ENCODE data around the gene TNFRSF12A. TPM values are rescaled to one million over a fixed set of nuclear protein-coding genes. Genes with fewer than 3 reads are reported as not detected.

TNFRSF12A gene
- total RNA-seq, 2 experiments from 2014 or later = 4.3 to 4.6 TPM

DNA sequence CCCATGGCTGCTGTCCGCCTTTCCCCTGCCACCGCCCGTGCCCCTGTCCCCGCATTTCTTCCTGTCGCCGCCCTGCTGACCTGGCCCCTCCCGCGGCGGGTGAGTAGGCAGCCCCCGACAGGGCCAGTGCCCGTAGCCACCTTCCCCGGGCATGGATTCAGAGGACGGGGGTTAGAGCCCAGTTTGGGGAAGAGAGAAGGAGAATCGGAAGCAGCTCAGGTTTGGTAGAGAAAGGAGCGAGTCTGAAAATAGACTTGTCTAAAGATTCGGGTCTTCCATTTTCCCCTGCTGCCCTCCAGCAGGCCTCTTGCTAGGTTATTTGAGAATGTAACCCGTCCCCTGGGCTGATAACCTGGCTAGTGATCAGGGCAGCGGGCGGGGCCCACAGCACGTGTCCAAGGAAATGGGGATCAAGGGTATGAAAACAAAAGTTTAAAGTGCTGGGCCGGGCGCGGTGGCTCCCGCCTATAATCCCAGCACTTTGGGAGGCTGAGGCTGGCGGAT lies 15.3 kb upstream of the TNFRSF12A start:
- ChIA-PET POLR2A (interaction anchor here (1.2 kb wide), 1 partner anchor 144 kb away, joined by 4 read pairs; no protein-coding TSS in a partner anchor), CTCF (interaction anchor here (0.6 to 7.2 kb wide), 4 partner anchors 18 to 234 kb away, joined by 4 to 73 read pairs (median 11); partner anchors contain the start of genes HCFC1R1 and THOC6)

- POLR2A ChIA-PET = interaction anchor here (0.5 to 0.6 kb wide), 2 partner anchors 32 to 120 kb away, joined by 3 to 5 read pairs; no protein-coding TSS in a partner anchor
- CTCF ChIA-PET = interaction anchor here (0.9 to 7.2 kb wide), 4 partner anchors 13 to 22 kb away, joined by 3 to 73 read pairs (median 10); partner anchors contain the start of gene TNFRSF12A
These were observed 12.9 kb upstream of the TNFRSF12A start for GRCh38 chr16:3007059-3007956.

GRCh38 chr16:3007957-3008689 lies 12.0 kb upstream of the TNFRSF12A start:
- ChIA-PET POLR2A (interaction anchor here (0.6 kb wide), 1 partner anchor 31 kb away, joined by 3 read pairs; no protein-coding TSS in a partner anchor), CTCF (interaction anchor here (0.9 to 7.2 kb wide), 4 partner anchors 13 to 21 kb away, joined by 3 to 73 read pairs (median 10); partner anchors contain the start of gene TNFRSF12A)

DNA sequence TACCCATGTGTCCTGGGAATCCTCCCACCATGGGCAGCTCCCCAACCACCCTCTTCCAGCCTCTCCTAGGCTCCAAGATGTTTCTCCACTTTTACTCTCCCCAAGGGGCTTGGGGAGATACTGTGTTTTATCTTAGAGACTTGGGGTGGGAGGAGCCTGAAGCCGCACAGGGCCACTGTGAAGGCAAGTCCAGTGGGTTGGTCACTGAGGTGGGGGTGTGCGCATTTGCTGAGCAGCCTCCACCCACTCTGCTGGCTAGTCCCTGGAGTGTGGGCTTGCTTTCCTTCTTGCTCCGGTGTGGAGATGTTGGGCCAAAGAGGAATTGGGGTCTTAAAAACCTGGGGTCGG lies 11.5 kb upstream of the TNFRSF12A start:
- ChIA-PET POLR2A (no interaction called here), CTCF (interaction anchor here (2.1 to 7.2 kb wide), 2 partner anchors 12 to 21 kb away, joined by 16 to 73 read pairs; partner anchors contain the start of gene TNFRSF12A)

GRCh38 chr16:3009568-3010390 lies 10.4 kb upstream of the TNFRSF12A start:
- ChIA-PET POLR2A (interaction anchor here (0.8 kb wide), 1 partner anchor 14 kb away, joined by 3 read pairs; no protein-coding TSS in a partner anchor), CTCF (interaction anchor here (0.7 to 7.2 kb wide), 2 partner anchors 20 to 60 kb away, joined by 3 to 73 read pairs; no protein-coding TSS in a partner anchor)

- POLR2A ChIA-PET = no interaction called here
- CTCF ChIA-PET = interaction anchor here (2.2 to 7.2 kb wide), 2 partner anchors 11 to 19 kb away, joined by 6 to 73 read pairs; partner anchors contain the start of gene TNFRSF12A
These were observed 9.7 kb upstream of the TNFRSF12A start for GRCh38 chr16:3010510-3010909.

- ChIA-PET POLR2A (no interaction called here), CTCF (interaction anchor here (2.2 kb wide), 1 partner anchor 9 kb away, joined by 6 read pairs; the partner anchor contains the start of gene TNFRSF12A)
These were observed 7.9 kb upstream of the TNFRSF12A start for GRCh38 chr16:3012246-3012645.

DNA sequence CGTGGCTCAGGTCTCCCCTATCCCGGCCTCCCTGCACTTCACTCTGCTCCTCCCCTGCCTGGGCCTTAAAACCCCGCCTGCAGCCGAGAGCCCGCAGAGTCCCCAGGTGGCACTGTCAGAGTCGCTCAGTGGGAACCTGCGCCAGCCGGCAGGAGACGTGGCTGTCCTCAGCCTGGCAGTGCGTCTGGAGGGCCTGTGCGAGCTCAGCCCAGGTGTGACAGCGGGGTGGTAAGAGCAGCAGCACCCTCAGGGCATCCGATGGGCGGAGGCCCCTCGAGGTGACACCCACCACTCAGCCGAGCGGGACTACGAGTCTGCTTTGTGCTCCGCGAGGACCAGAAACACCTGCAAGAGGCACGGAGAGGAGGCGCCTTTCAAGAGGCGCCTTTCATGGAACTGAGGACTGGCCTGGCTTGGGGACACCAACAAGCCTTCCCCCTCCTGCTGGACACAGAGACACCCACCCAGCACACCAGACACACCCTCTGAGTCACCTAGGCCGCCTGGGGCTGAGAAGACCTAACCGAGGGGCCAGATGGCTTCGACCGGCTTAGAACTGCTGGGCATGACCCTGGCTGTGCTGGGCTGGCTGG lies 7.2 kb upstream of the TNFRSF12A start, which contains the start of gene CLDN9:
Gene CLDN9 (plus strand): TSS at position 96 of the 593 bp plus-strand sequence. CDS start 440 bp downstream, at position 536.
- ChIA-PET CTCF (no interaction called here), POLR2A (no interaction called here)

DNA sequence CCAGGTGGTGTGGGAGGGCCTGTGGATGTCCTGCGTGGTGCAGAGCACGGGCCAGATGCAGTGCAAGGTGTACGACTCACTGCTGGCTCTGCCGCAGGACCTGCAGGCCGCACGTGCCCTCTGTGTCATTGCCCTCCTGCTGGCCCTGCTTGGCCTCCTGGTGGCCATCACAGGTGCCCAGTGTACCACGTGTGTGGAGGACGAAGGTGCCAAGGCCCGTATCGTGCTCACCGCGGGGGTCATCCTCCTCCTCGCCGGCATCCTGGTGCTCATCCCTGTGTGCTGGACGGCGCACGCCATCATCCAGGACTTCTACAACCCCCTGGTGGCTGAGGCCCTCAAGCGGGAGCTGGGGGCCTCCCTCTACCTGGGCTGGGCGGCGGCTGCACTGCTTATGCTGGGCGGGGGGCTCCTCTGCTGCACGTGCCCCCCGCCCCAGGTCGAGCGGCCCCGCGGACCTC lies 6.6 kb upstream of the TNFRSF12A start:
- POLR2A ChIA-PET = no interaction called here
- CTCF ChIA-PET = interaction anchor here (0.6 kb wide), 1 partner anchor 11 kb away, joined by 4 read pairs; no protein-coding TSS in a partner anchor

DNA sequence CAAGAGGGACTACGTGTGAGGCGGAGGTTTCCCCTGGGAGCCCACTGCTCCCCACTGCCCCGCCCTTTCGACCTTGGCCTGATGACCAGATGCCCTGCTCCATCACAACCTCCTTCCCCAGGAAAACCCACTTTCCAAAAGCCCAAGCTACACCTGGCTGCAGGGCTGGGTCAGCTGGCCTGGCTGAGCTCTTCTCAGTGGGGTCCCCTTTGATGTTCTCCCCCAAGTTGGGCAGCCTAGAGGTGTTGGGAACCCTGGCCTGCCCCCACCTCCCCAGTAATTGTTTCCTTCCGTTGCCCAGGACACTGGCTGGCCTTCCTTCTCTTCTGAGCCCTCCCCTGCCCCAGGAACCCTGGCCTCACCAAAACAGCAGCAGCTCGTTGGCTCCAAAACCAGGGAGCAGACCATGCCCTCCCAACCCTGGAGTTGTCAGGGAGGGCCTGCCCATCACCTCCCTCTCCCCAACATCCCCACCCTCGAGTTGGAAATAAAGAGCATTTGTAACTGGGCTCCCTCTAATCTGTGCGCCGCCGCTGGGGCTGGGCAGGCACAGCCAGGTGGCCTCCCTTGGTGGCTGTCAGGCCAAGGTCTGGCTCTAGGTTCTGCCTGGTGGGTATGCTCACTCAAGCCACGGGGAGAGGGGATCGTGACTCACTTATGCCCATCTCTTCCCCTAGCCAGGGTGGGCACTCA lies 6.0 kb upstream of the TNFRSF12A start:
- POLR2A ChIA-PET = no interaction called here
- CTCF ChIA-PET = interaction anchor here (0.6 to 1.4 kb wide), 2 partner anchors 10 to 11 kb away, joined by 3 to 4 read pairs; no protein-coding TSS in a partner anchor

DNA sequence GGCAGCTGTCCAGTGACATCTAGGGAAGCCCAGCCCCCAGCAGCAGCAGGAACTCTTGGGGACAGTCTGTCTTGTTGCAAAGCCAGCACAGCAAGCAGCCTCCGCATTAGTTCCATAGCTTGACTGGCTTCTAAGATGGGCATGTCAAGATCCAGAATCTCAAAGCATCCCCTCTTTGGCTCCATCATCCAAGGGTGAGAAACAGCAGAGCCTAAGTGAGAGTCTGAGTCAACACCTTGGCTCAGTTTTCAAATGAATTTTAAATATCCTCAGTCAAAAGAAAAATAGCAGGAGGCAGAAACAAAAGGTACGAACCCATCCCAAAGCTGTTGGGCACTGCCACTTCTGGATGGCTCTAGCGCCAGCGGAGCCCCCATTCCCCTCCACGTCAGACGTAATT lies 5.2 kb upstream of the TNFRSF12A start:
- CTCF ChIA-PET = interaction anchor here (1.2 to 1.4 kb wide), 2 partner anchors 11 to 17 kb away, joined by 3 to 4 read pairs; no protein-coding TSS in a partner anchor
- POLR2A ChIA-PET = no interaction called here

- ChIA-PET CTCF (interaction anchor here (1.2 kb wide), 1 partner anchor 16 kb away, joined by 4 read pairs; no protein-coding TSS in a partner anchor), POLR2A (no interaction called here)
These were observed 4.2 kb upstream of the TNFRSF12A start for GRCh38 chr16:3015865-3016521.

DNA sequence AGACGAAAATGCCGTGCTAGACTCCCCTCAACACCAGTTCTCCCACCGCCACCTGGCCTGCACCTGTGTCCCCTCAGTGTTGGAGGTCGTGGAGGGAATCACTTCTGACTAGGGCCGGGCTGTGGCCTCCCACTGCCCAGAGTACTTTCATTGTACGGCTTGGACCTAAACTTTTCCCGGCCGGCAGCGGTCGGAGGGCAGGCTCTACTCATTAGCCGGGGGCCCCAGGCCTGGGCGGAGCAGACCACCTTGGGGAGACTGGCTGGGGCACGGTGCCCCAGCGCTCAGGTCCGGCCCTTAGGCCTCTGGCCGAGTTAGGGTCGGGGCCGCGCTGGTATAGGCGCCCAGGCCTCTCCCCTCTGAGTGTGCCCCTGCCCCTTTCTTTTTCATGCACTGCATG lies 2.8 kb upstream of the TNFRSF12A start:
- POLR2A ChIA-PET = no interaction called here
- CTCF ChIA-PET = interaction anchor here (1.1 to 6.6 kb wide), 2 partner anchors 14 to 384 kb away, joined by 3 to 80 read pairs; partner anchors contain the start of gene ZNF174

DNA sequence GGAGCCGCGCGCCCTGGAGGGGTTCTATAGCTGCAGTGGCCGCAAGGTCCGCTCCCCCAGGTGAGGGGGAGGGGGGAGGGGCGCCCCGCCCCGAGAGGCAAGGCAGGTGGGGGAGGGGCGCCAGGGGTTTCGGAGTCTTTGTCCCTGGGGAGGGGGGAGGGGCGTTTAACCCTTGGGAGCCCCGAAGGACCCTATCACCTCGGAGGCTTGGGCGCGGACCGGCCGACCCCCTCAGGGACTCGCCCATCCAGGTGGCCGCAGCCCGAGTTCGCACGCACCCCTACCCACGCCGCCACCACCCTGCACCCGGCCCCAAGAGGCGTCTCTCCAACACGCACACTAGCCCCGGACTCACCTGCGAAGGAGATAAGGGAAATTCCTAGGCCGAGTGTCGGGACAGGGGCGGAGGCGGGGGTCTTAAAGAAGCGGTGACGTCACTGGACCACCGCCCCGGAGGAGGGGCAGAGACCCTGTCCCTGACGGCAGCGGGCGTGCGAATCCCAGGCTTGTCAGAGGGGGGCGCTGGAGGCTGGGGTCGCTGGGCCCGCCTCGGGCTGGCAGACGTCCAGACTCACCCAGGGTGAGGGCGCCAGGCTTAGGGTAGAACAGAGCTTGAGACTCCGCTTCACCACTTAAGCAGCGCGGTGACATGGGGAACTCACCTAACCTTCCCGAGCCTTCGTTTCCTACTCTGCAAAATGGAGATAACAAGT lies 2.2 kb upstream of the TNFRSF12A start, which contains the start of gene CLDN6:
Gene CLDN6 (minus strand): TSS at position 390 of the 713 bp plus-strand sequence. CDS start 2,162 bp downstream, outside the sequence.
- ChIA-PET CTCF (interaction anchor here (0.6 to 6.6 kb wide), 3 partner anchors 13 to 383 kb away, joined by 3 to 80 read pairs (median 3); partner anchors contain the start of gene ZNF174), POLR2A (no interaction called here)

- CTCF ChIA-PET = interaction anchor here (1.0 to 6.6 kb wide), 7 partner anchors 8 to 110 kb away, joined by 3 to 80 read pairs (median 6); no protein-coding TSS in a partner anchor
- POLR2A ChIA-PET = interaction anchor here (1.3 to 1.5 kb wide), 4 partner anchors 10 to 110 kb away, joined by 3 to 6 read pairs (median 4); partner anchors contain the start of genes IL32 and PKMYT1
These were observed 448 bp upstream of the TNFRSF12A start for GRCh38 chr16:3019594-3020246.
